H1 (cell line): ENCODE measurements around the gene OSBP. TPM values are rescaled to one million over a fixed set of nuclear protein-coding genes. Genes with fewer than 3 reads are reported as not detected.

Source experiments
- ASH2L ChIP-seq: fragments of 200-600, 300-600 bp; sonication (generic); IDR thresholded peaks from one replicate; pipeline ENCODE4 v1.7.1; 2017; ENCODE audit warnings: low read length
- BRCA1 ChIP-seq: IDR thresholded peaks from 2 replicates; pipeline ENCODE4 v1.6.1; 2012; ENCODE audit warnings: low read depth, low read length, improper control_type of control experiment
- FOSL1 ChIP-seq: IDR thresholded peaks from 2 replicates; pipeline ENCODE4 v1.6.1; 2011; ENCODE audit warnings: mild to moderate bottlenecking, low read depth, low read length, moderate library complexity; ENCODE audit not compliant: insufficient read depth
- KDM4A ChIP-seq: IDR thresholded peaks from one replicate; pipeline ENCODE4 v1.7.1; 2012; ENCODE audit warnings: low read depth, mild to moderate bottlenecking, moderate library complexity, low read length, inconsistent platforms; ENCODE audit not compliant: severe bottlenecking
- POU5F1 ChIP-seq: IDR thresholded peaks from 2 replicates; pipeline ENCODE4 v1.6.1; 2011; ENCODE audit warnings: low read depth, mild to moderate bottlenecking, low read length, moderate library complexity
- RXRA ChIP-seq: IDR thresholded peaks from 2 replicates; pipeline ENCODE4 v1.6.1; 2011; ENCODE audit warnings: low read depth, mild to moderate bottlenecking, low read length, moderate library complexity; ENCODE audit not compliant: insufficient read depth
- SIX5 ChIP-seq: IDR thresholded peaks from 2 replicates; pipeline ENCODE4 v1.6.1; 2011; ENCODE audit warnings: mild to moderate bottlenecking, low read depth, low read length
- SP1 ChIP-seq: IDR thresholded peaks from 2 replicates; pipeline ENCODE4 v1.6.1; 2011; ENCODE audit warnings: low read depth, low read length
- TAF7 ChIP-seq: optimal IDR thresholded peaks from 2 replicates; pipeline ENCODE3; 2011; ENCODE audit warnings: low read depth, mild to moderate bottlenecking, inconsistent platforms, low read length, moderate library complexity, borderline replicate concordance
- TEAD4 ChIP-seq: IDR thresholded peaks from 2 replicates; pipeline ENCODE4 v1.6.1; 2012; ENCODE audit warnings: low read depth, low read length, inconsistent platforms, mixed read lengths
- polyA plus RNA-seq, 7 experiments: library from polyadenylated mRNA; depleted of rRNA in 3 of 7; stranded (reverse) in 5 of 7; unstranded in 2 of 7; fragments of >200 nt in 5 of 7; fragments of 200-250 nt in 2 of 7; gene quantifications; 1 replicate in 5 of 7; 2 replicates in 1 of 7; 4 replicates in 1 of 7; pipeline versions ENCODE4 v1.2.1 to v1.2.3, GENCODE V29; 2011 to 2013; ENCODE audit warnings: missing spikeins in 2 of 7, mixed read lengths in 2 of 7
- total RNA-seq: library from RNA; stranded (reverse); fragmentation: NEBNext Ultra II Directional; extraction: Animal tissue kit (Norgen Biotek cat#: 25700); gene quantifications from 2 replicates; pipeline ENCODE4 v1.2.1, GENCODE V29; 2021
- TF ChIP-seq, protein P1 (sequence below): fragments of 300-600 bp; sonication (generic); IDR thresholded peaks from 2 replicates; pipeline ENCODE4 v1.7.1; 2012; ENCODE audit warnings: low read length, moderate library complexity, mild to moderate bottlenecking, inconsistent platforms; ENCODE audit not compliant: insufficient replicate concordance

Gene OSBP
- total and polyA plus RNA-seq, 2 of the 8 experiments (the other 6 are each of a cell fraction or from before 2014, with no cell fraction given): 13.2 to 43.1 TPM

DNA sequence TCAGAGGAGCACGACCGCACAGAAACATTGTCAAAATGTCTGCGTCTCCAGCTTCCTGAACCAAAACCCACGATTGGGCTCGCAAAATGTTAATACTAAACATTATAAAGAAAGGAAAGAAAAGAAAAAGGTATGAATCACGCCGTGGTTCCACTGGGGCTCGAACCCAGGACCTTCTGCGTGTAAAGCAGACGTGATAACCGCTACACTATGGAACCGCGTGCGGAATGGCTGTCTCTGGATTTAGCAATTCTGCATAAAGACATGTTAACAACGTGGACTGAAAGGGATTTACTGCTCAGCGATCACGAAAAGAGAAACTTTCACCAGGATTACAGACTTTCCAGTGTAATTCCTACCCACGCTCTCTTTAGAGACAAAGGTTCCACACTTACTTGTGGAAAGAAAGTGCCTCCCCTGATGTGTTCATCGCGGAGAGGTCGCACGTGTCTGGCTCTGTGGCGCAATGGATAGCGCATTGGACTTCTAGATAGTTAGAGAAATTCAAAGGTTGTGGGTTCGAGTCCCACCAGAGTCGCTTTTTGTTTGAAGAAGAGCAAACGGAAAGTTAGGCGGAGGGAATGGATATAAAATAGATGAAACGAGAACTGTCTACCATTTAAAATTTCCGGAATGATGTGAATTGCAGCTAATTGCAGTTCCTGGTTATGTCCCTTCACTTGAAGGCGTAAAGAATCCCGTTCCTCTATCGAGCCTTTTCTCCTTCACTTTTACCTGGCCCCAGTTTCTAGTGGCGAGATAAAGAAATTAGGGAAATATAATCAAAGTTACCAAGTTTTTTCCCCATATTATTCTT is 64.5 kb downstream of the OSBP start (continued):
- no peak for TF ChIP-seq FOSL1
- TF ChIP-seq TEAD4: peak; percentile 69
- TF ChIP-seq, protein P1, sequence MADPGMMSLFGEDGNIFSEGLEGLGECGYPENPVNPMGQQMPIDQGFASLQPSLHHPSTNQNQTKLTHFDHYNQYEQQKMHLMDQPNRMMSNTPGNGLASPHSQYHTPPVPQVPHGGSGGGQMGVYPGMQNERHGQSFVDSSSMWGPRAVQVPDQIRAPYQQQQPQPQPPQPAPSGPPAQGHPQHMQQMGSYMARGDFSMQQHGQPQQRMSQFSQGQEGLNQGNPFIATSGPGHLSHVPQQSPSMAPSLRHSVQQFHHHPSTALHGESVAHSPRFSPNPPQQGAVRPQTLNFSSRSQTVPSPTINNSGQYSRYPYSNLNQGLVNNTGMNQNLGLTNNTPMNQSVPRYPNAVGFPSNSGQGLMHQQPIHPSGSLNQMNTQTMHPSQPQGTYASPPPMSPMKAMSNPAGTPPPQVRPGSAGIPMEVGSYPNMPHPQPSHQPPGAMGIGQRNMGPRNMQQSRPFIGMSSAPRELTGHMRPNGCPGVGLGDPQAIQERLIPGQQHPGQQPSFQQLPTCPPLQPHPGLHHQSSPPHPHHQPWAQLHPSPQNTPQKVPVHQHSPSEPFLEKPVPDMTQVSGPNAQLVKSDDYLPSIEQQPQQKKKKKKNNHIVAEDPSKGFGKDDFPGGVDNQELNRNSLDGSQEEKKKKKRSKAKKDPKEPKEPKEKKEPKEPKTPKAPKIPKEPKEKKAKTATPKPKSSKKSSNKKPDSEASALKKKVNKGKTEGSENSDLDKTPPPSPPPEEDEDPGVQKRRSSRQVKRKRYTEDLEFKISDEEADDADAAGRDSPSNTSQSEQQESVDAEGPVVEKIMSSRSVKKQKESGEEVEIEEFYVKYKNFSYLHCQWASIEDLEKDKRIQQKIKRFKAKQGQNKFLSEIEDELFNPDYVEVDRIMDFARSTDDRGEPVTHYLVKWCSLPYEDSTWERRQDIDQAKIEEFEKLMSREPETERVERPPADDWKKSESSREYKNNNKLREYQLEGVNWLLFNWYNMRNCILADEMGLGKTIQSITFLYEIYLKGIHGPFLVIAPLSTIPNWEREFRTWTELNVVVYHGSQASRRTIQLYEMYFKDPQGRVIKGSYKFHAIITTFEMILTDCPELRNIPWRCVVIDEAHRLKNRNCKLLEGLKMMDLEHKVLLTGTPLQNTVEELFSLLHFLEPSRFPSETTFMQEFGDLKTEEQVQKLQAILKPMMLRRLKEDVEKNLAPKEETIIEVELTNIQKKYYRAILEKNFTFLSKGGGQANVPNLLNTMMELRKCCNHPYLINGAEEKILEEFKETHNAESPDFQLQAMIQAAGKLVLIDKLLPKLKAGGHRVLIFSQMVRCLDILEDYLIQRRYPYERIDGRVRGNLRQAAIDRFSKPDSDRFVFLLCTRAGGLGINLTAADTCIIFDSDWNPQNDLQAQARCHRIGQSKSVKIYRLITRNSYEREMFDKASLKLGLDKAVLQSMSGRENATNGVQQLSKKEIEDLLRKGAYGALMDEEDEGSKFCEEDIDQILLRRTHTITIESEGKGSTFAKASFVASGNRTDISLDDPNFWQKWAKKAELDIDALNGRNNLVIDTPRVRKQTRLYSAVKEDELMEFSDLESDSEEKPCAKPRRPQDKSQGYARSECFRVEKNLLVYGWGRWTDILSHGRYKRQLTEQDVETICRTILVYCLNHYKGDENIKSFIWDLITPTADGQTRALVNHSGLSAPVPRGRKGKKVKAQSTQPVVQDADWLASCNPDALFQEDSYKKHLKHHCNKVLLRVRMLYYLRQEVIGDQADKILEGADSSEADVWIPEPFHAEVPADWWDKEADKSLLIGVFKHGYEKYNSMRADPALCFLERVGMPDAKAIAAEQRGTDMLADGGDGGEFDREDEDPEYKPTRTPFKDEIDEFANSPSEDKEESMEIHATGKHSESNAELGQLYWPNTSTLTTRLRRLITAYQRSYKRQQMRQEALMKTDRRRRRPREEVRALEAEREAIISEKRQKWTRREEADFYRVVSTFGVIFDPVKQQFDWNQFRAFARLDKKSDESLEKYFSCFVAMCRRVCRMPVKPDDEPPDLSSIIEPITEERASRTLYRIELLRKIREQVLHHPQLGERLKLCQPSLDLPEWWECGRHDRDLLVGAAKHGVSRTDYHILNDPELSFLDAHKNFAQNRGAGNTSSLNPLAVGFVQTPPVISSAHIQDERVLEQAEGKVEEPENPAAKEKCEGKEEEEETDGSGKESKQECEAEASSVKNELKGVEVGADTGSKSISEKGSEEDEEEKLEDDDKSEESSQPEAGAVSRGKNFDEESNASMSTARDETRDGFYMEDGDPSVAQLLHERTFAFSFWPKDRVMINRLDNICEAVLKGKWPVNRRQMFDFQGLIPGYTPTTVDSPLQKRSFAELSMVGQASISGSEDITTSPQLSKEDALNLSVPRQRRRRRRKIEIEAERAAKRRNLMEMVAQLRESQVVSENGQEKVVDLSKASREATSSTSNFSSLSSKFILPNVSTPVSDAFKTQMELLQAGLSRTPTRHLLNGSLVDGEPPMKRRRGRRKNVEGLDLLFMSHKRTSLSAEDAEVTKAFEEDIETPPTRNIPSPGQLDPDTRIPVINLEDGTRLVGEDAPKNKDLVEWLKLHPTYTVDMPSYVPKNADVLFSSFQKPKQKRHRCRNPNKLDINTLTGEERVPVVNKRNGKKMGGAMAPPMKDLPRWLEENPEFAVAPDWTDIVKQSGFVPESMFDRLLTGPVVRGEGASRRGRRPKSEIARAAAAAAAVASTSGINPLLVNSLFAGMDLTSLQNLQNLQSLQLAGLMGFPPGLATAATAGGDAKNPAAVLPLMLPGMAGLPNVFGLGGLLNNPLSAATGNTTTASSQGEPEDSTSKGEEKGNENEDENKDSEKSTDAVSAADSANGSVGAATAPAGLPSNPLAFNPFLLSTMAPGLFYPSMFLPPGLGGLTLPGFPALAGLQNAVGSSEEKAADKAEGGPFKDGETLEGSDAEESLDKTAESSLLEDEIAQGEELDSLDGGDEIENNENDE: no peak
- no peak for TF ChIP-seq SIX5
- peak; percentile 46 for TF ChIP-seq KDM4A
- TF ChIP-seq POU5F1: no peak
- no peak for TF ChIP-seq TAF7
- TF ChIP-seq SP1: no peak
- peak; percentile 94 for TF ChIP-seq ASH2L
- TF ChIP-seq RXRA: no peak
- no peak for TF ChIP-seq BRCA1
